ENCODE results near the gene NTN5. TPM values are rescaled to one million over a fixed set of nuclear protein-coding genes. Genes with fewer than 3 reads are reported as not detected.

Gene NTN5
- total RNA-seq = 1 to 10 TPM in 2 of 4 donors, under 1 TPM in 2; 0.64 to 2.2 (median 1.3) TPM

- peak in 1 of 2 donors; percentile 70 for DNase-seq (ENCODE audit: low spot score in 2 of 2)
- no peaks in the 10 kb centered on the region for H3K36me3 ChIP-seq
- no peaks in the 10 kb centered on the region for H3K9me3 ChIP-seq
- 82% methylated on average over 14 of the region's 25 CpGs for WGBS
- TF ChIP-seq CTCF (IDR thresholded peaks at IDR 0.05) (no peak), POLR2A (IDR thresholded peaks at IDR 0.05) (no peak), POLR2AphosphoS5 (IDR thresholded peaks at IDR 0.05) (no peak), EP300 (IDR thresholded peaks at IDR 0.05) (no peak)
- no peak within 1 kb of the TSS for H3K27ac ChIP-seq
- H3K4me1 ChIP-seq = peaks cover 19% of the 10 kb centered on the region
- H3K27me3 ChIP-seq = no peaks in the 10 kb centered on the region
- no peak within 1 kb of the TSS for H3K4me3 ChIP-seq
Measured at GRCh38 chr19:48672994-48673393, at the start of gene NTN5. Gene NTN5 (minus strand): TSS chr19:48673017. CDS start chr19:48670986, 2,031 bp downstream.

- 83% methylated on average over 11 of the region's 11 CpGs for WGBS
Measured at GRCh38 chr19:48722196-48722708, 49.4 kb upstream of the NTN5 start.

GRCh38 chr19:48720613-48721296 is 47.9 kb upstream of the NTN5 start:
- H3K4me1 ChIP-seq = peaks cover 40% of the 10 kb centered on the region
- 7% methylated on average over 41 of the region's 42 CpGs for WGBS
- H3K27me3 ChIP-seq = no peaks in the 10 kb centered on the region

More at GRCh38 chr19:48722196-48722708, 49.4 kb upstream of the NTN5 start:
- peaks cover 26% of the 10 kb centered on the region for H3K4me1 ChIP-seq
- H3K36me3 ChIP-seq = no peaks in the 10 kb centered on the region
- DNase-seq (ENCODE audit: low spot score in 2 of 2) = no peak
- H3K4me3 ChIP-seq = no peak overlapping the region
- H3K27ac ChIP-seq = no peak overlapping the region
- H3K27me3 ChIP-seq = no peaks in the 10 kb centered on the region
- TF ChIP-seq POLR2A (IDR thresholded peaks at IDR 0.05) = no peak
- TF ChIP-seq POLR2AphosphoS5 (IDR thresholded peaks at IDR 0.05) = no peak
- no peak for TF ChIP-seq CTCF (IDR thresholded peaks at IDR 0.05)
- TF ChIP-seq EP300 (IDR thresholded peaks at IDR 0.05) = no peak
- H3K9me3 ChIP-seq = no peaks in the 10 kb centered on the region

GRCh38 chr19:48720251-48720612 is 47.4 kb upstream of the NTN5 start:
- TF ChIP-seq POLR2A (IDR thresholded peaks at IDR 0.05) = no peak
- no peak for TF ChIP-seq EP300 (IDR thresholded peaks at IDR 0.05)
- TF ChIP-seq CTCF (IDR thresholded peaks at IDR 0.05) = no peak
- TF ChIP-seq POLR2AphosphoS5 (IDR thresholded peaks at IDR 0.05) = no peak
- Histone ChIP-seq H3K4me3 (peak overlapping the region; percentile 52), H3K27me3 (no peaks in the 10 kb centered on the region), H3K9me3 (no peaks in the 10 kb centered on the region), H3K27ac (peak overlapping the region; percentile 56), H3K36me3 (no peaks in the 10 kb centered on the region), H3K4me1 (peaks cover 43% of the 10 kb centered on the region)
- 26% methylated on average over 12 of the region's 12 CpGs for WGBS
- DNase-seq (ENCODE audit: low spot score in 2 of 2) = no peak

More at GRCh38 chr19:48720613-48721296, 47.9 kb upstream of the NTN5 start:
- no peak for TF ChIP-seq EP300 (IDR thresholded peaks at IDR 0.05)
- peak in 2 of 3 donors; percentile 40 to 77 for TF ChIP-seq POLR2AphosphoS5 (IDR thresholded peaks at IDR 0.05)
- peak overlapping the region; percentile 56 for H3K27ac ChIP-seq
- DNase-seq (ENCODE audit: low spot score in 2 of 2) = peak; percentile 99 to 100
- no peaks in the 10 kb centered on the region for H3K36me3 ChIP-seq
- H3K4me3 ChIP-seq = peak overlapping the region; percentile 52
- H3K9me3 ChIP-seq = no peaks in the 10 kb centered on the region

- H3K4me3 ChIP-seq = peak within 1 kb of the TSS; percentile 52
- H3K4me1 ChIP-seq = peaks cover 43% of the 10 kb centered on the region
- DNase-seq (ENCODE audit: low spot score in 2 of 2) = peak in 1 of 2 donors; percentile 75
- H3K9me3 ChIP-seq = no peaks in the 10 kb centered on the region
- peak within 1 kb of the TSS; percentile 56 for H3K27ac ChIP-seq
- no peaks in the 10 kb centered on the region for H3K36me3 ChIP-seq
- TF ChIP-seq POLR2AphosphoS5 (IDR thresholded peaks at IDR 0.05) (no peak), EP300 (IDR thresholded peaks at IDR 0.05) (no peak), CTCF (IDR thresholded peaks at IDR 0.05) (no peak), POLR2A (IDR thresholded peaks at IDR 0.05) (no peak)
- 80% methylated on average over 14 of the region's 33 CpGs for WGBS
- no peaks in the 10 kb centered on the region for H3K27me3 ChIP-seq
Measured at GRCh38 chr19:48719263-48720171, 46.7 kb upstream of the NTN5 start, which contains the start of gene MAMSTR. Gene MAMSTR (minus strand): TSS chr19:48719725. CDS start chr19:48719031, 694 bp downstream.

Data from suprapubic skin (tissue), 4 donors.